ENCODE measurements around the gene GPC6.

GPC6 gene

GRCh38 chr13:93926425-93926824 is 699.8 kb downstream of the GPC6 start:
- DNase-seq (ENCODE audit: low read depth), result no peak

DNA sequence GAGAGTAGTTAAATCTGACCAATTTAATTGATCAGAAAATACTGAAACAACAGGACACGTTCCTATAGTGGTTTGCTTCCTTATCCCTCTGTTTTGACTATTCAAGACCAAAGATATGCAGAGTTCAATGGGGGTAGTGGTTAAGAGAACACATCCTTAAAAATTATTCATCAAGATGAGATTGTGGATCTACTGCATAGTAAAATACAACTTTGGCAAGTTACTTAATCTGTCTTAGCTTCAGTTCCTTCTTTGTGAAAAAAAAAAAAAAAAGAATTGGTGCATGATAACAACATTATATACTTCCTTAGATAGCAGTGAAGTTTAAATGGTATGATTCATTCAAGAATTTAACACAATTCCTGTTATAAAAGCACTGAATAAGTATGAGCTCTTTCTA is 700.8 kb downstream of the GPC6 start:
- peak; percentile 46 for DNase-seq (ENCODE audit: low read depth)

- peak; percentile 58 for DNase-seq (ENCODE audit: low read depth)
Measured at GRCh38 chr13:93932901-93933300, 706.3 kb downstream of the GPC6 start.

- no peak for DNase-seq (ENCODE audit: low read depth)
Measured at GRCh38 chr13:93936901-93937300, 710.3 kb downstream of the GPC6 start.

- DNase-seq (ENCODE audit: low read depth), result no peak
Measured at GRCh38 chr13:93941444-93941843, 714.8 kb downstream of the GPC6 start.

- DNase-seq (ENCODE audit: low read depth), result peak; percentile 81
Measured at GRCh38 chr13:93942016-93942415, 715.4 kb downstream of the GPC6 start.

DNA sequence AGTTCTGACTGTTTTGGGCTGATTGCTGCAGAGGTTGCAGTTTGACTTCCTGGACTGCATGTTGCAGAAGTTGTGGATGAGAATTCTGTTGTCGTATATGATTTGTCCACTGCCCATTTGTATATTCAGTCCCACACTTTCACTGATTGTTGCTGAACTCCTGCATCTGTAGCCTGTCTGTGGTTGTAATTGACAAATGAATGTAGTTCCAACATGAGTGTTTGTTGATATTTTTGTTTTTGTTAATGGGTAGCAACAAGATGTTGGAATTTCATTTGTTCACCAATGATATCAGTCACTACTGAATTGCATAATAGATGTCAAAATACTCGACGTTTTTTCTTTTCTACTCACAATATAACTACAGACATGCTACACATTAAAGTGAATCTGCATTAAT is 719.0 kb downstream of the GPC6 start:
- DNase-seq (ENCODE audit: low read depth), result peak; percentile 52

DNA sequence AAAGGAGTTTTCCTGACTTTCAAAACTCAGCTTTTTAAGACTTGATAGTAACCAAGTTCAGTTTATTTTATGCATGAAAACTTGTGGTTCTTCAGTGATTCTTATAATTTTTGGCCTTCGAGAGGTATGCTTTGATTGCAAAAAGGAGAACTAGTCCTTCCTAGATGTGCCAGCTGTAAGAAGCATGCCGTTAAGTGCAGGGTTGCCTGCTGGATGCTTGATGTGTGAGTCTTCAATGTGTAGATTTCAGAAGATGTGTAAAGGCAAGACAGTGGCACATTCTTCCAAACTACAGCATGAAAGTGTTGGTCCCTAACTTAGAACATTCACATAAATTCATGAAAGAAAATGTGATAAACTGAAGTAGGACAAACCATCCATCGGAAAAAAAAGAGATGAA is 720.4 kb downstream of the GPC6 start:
- no peak for DNase-seq (ENCODE audit: low read depth)

DNA sequence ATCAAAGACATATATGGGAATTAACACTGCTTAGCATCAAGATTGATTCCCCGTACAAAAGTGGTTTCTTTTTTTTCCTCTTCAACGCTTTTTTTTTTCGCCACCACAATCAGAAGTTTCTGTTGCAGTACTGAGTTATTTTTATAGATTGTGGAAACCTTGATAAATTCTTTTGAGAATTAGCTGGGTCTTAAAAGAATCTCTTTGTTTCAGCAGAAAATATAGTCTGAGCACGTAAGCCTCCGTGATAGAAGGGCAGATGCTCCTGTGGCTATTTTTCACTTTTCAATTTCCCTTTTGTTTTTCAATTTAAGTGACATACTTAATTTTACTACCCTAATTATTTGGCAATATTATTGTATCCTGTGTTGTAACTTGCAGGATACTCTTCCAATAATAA is 721.0 kb downstream of the GPC6 start:
- DNase-seq (ENCODE audit: low read depth), result no peak

DNA sequence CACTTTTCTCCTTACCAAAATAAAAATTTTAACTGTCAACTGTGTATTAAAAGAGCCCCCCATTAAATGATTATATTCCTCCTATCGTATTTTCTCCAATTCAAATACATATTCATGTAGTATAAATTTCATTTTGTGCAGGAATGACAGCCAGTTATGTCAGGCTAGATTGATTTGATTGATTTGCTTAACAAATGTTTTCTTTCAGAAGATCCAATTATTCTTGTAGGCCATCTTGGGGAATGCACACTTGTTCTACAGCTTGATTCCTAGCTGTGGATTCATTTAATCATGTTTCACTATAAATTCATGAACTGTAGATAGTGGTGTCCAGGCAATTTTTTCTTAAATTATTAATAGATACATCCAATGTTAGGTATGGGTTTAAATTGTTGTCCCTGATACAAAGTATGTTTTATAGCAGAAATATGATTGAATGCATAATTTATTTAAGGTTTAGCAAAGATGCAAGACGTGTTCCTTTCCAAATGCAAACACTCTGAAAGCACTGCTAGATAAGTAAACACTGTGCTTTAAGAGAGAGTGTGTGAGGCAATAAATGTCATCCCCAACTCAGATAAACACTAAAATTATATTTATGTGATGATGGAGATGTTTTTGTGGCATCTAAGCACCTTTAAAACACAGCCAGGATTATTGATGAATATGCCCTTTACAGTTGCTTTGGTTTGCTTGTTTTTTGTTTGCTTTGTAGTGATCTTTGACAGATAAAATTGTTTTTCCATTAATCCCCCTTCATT is 721.7 kb downstream of the GPC6 start:
- no peak for DNase-seq (ENCODE audit: low read depth)

DNA sequence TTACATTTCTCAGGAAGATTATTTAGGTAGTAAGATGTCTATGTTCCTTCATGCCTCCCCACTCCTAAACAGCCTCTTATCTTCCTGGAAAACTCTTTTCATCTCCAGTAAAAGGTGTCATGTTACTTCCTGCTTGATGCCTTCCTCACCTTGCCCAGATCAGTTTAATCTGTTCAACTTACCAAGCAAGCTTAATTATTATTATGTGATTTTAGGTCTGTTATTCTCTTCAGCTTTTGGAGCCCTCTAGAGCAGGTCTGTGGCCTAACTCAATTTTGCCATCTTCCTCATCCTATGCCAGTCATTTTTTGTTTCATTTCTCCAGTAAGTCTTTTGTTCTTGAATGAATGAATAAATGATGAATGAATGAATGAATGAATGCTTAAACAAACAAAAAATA is 724.5 kb downstream of the GPC6 start:
- DNase-seq (ENCODE audit: low read depth), result no peak

DNA sequence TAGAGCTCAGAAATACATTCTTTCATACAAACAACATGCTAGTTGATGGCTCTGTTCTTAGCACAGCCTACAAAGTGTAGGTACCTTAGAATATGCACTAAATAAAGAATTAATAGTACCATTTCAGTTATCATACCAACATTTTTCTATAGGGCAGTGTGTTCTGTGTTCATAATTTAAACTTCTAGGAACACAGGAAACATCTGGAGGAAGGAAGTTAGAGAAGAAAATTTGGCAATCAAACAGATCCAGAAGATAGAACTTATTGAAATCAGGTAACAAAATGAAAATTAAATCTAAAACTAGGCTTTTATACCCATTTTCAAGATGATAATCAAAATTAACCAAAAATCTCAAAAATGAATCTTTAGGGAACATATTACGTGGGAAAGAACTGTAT is 725.3 kb downstream of the GPC6 start:
- no peak for DNase-seq (ENCODE audit: low read depth)

GRCh38 chr13:93953841-93954240 is 727.2 kb downstream of the GPC6 start:
- DNase-seq (ENCODE audit: low read depth), result peak; percentile 62

DNA sequence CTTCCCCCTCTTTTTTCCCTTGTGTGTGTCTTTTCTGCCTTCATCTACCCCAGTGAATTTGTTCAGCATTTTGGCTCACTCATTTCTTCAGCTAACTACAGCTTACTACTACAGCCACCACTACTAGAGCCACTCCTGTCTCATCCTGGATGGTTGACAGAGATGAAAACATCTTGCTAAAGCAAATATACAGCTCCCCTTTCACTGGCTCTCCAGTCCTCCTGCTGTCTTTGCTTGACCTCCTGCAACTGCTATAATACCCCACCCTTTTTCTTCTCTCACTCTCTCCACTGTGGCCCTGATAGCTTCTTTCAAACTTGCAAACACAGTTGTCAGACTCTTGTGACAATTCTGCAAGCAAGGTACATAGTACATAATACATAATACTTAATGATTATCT is 729.3 kb downstream of the GPC6 start:
- no peak for DNase-seq (ENCODE audit: low read depth)

GRCh38 chr13:93956426-93956825 is 729.8 kb downstream of the GPC6 start:
- DNase-seq (ENCODE audit: low read depth), result peak; percentile 71

GRCh38 chr13:93957371-93957770 is 730.8 kb downstream of the GPC6 start:
- no peak for DNase-seq (ENCODE audit: low read depth)

DNA sequence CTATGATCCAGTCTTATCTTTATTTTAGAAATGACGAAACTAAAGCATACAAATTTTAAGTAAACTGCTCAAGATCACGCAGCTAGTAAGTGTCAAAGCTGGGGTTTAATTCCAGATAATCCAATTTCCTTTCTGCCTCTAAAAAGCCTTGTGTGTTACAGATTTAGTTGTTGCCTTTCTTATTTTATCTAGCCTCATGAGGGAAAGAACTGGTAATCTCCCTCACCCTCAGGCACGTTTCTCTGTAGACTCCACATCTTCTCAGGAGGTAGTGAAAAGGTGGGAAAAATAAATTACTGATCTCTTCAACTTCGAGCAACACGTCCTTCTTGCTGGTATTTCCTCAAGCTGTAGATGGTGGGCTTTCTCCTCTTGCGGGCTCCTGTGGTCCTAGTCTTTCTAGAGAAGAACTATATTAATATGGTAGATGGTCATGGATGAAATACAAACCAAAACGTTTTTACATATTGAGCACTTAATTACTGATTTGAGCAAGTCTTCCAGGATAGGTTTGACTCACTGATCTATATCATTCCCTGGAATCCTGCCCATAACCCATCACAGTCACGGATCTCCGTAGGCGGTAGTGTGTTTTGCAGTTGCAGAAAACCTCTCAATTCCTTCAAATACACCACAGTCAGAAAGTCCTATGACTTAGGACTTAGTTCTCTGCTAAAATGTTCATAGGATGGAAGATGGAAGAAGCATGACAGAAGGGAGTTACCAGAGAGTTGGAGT is 733.4 kb downstream of the GPC6 start:
- DNase-seq (ENCODE audit: low read depth), result no peak

GRCh38 chr13:93963266-93964145 is 736.9 kb downstream of the GPC6 start:
- no peak for DNase-seq (ENCODE audit: low read depth)

GRCh38 chr13:93964146-93964512 is 737.5 kb downstream of the GPC6 start:
- no peak for DNase-seq (ENCODE audit: low read depth)

DNA sequence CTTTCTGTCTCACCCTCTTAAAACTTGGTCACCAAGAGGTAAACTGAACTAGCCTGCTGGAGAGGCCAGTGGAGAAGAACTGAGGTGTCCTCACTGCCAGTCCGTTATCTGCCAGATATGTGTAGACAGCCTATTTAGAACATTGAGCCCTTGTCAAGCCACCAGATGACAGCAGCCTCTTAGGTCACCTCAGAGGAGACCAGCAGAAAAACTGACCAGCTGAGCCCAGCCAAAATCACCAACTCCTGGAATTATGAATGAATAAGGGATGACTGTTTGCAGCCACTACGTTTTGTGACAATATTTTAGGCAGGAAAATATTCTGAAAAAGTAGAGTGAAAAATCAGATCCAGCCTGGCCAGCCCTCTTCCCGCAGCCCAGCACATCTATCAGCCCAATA is 739.0 kb downstream of the GPC6 start:
- DNase-seq (ENCODE audit: low read depth), result no peak

GRCh38 chr13:93966267-93966936 is 739.8 kb downstream of the GPC6 start:
- DNase-seq (ENCODE audit: low read depth), result no peak

DNA sequence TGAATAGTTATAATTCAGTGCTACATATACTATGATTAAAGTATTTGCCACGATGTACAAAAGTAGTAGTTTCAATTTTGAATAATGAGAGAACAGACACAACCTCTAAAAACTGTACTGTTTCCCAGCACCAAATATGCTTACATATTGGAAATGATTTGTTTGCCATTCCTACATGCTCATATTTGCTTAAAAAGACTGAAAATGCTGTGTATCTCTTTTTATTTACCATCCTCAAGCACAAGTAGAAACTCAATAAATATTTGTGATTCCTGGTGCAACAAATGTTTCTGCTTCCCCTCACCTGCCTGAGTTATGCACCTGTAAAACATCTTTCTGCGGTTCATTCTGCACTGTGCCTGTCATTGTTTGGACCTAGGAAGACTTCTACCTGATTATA is 740.7 kb downstream of the GPC6 start:
- no peak for DNase-seq (ENCODE audit: low read depth)
